A549 (cell line): ENCODE data around the gene RAPGEFL1. TPM values are rescaled to one million over a fixed set of nuclear protein-coding genes. Genes with fewer than 3 reads are reported as not detected.

Source experiments
- ATAC-seq, 2 experiments: fragments of 200-7000 bp in 1 of 2; fragments of >200 bp in 1 of 2; cut with Nextera tagmentation in 1 of 2; cut with Tn5 transposase in 1 of 2; 3 replicates each; pipeline versions ENCODE4 v1.8.0 to v1.9.1; 2018 to 2020; ENCODE audit warnings: mild to moderate bottlenecking in 1 of 2, moderate library complexity in 1 of 2
- CTCF ChIA-PET: fragments of 300-600 bp; sonication (Branson Sonifier 250); formaldehyde crosslinking; extraction: SDS; loops from one replicate; lab custom pipeline; 2021; ENCODE audit warnings: antibody characterized with exemption, inconsistent platforms; lab: Yijun Ruan, JAX
- POLR2A ChIA-PET: fragments of 350-600 bp; formaldehyde crosslinking; extraction: SDS; loops from one replicate; lab custom pipeline; 2021; ENCODE audit warnings: antibody characterized with exemption, inconsistent platforms; lab: Yijun Ruan, JAX
- DNase-seq, 2 experiments: peaks; one replicate each; pipeline versions ENCODE4 v3.0.0 to v3.0.0-alpha.2; 2011 to 2016; ENCODE audit warnings: low read depth in 1 of 2, low spot score in 1 of 2
- FAIRE-seq: peaks from 2 replicates; lab custom pipeline; 2011; peaks lifted over from hg19 to GRCh38; lab: Jason Lieb, UNC
- H3K27ac ChIP-seq, 2 experiments: fragments of >200 bp; sonication (Bioruptor Twin); formaldehyde crosslinking; 3 replicates each; pipeline ENCODE4 v1.5.1; 2016 to 2017
- H3K4me1 ChIP-seq: fragments of >200 bp; sonication (Bioruptor Twin); formaldehyde crosslinking; 3 replicates; pipeline ENCODE4 v1.6.1; 2016
- H3K4me2 ChIP-seq: fragments of >200 bp; sonication (Bioruptor Twin); formaldehyde crosslinking; 3 replicates; pipeline ENCODE4 v1.6.1; 2016
- H3K4me3 ChIP-seq: fragments of >200 bp; sonication (Bioruptor Twin); formaldehyde crosslinking; 3 replicates; pipeline ENCODE4 v1.5.1; 2016
- H3K9me3 ChIP-seq: fragments of >200 bp; sonication (Bioruptor Twin); formaldehyde crosslinking; 3 replicates; pipeline ENCODE4 v1.6.1; 2016
- CBX2 ChIP-seq: fragments of 200-600 bp; sonication (generic); IDR thresholded peaks from 2 replicates; pipeline ENCODE4 v1.6.1; 2016; ENCODE audit warnings: low read depth, mild to moderate bottlenecking, borderline replicate concordance
- CEBPB ChIP-seq, 2 experiments: fragments of >200 bp in 1 of 2; sonication (Bioruptor Twin) in 1 of 2; formaldehyde crosslinking in 1 of 2; IDR thresholded peaks; 2 replicates each; pipeline ENCODE4 v1.6.1; 2012 to 2016
- CHD2 ChIP-seq: fragments of 150-350 bp; IDR thresholded peaks from 2 replicates; pipeline ENCODE4 v1.6.1; 2014; ENCODE audit warnings: low read length; ENCODE audit not compliant: partially characterized antibody
- CTCF ChIP-seq: fragments of >200 bp; sonication (Bioruptor Twin); formaldehyde crosslinking; IDR thresholded peaks from 3 replicates; pipeline ENCODE4 v1.5.1; 2016
- EHMT2 ChIP-seq: fragments of 200-600 bp; sonication (generic); IDR thresholded peaks from 2 replicates; pipeline ENCODE4 v1.6.1; 2016; ENCODE audit warnings: antibody characterized with exemption, low read depth, mild to moderate bottlenecking, moderate library complexity
- ELK1 ChIP-seq: fragments of 150-350 bp; IDR thresholded peaks from 2 replicates; pipeline ENCODE4 v1.6.1; 2014; ENCODE audit warnings: low read depth, mild to moderate bottlenecking, low read length
- ESRRA ChIP-seq: fragments of 150-350 bp; IDR thresholded peaks from 2 replicates; pipeline ENCODE4 v1.6.1; 2014; ENCODE audit warnings: mild to moderate bottlenecking, low read length, borderline replicate concordance
- FOSB ChIP-seq: fragments of 250-450 bp; sonication (Bioruptor Pico); IDR thresholded peaks from 2 replicates; pipeline ENCODE4 v1.5.0; 2020; ENCODE audit warnings: mild to moderate bottlenecking, moderate library complexity
- FOXS1 ChIP-seq: fragments of 250-450 bp; sonication (Bioruptor Pico); IDR thresholded peaks from 2 replicates; pipeline ENCODE4 v1.5.0; 2020; ENCODE audit warnings: mild to moderate bottlenecking, moderate library complexity
- HDAC2 ChIP-seq: fragments of 200-600 bp; sonication (generic); IDR thresholded peaks from 2 replicates; pipeline ENCODE4 v1.6.1; 2016
- HOXA7 ChIP-seq: fragments of 250-450 bp; sonication (Bioruptor Pico); IDR thresholded peaks from 2 replicates; pipeline ENCODE4 v1.5.0; 2020; ENCODE audit warnings: mild to moderate bottlenecking, moderate library complexity
- HOXB5 ChIP-seq: fragments of 250-450 bp; sonication (Bioruptor Pico); IDR thresholded peaks from 2 replicates; pipeline ENCODE4 v1.5.0; 2020; ENCODE audit warnings: mild to moderate bottlenecking, moderate library complexity
- MAFK ChIP-seq: fragments of 450-650 bp; IDR thresholded peaks from 2 replicates; pipeline ENCODE4 v1.6.1; 2014; ENCODE audit not compliant: partially characterized antibody
- MAX ChIP-seq: IDR thresholded peaks from 2 replicates; pipeline ENCODE4 v1.6.1; 2012
- MAZ ChIP-seq: fragments of 150-350 bp; IDR thresholded peaks from 2 replicates; pipeline ENCODE4 v1.6.1; 2014; ENCODE audit warnings: antibody characterized with exemption, low read depth, low read length, borderline replicate concordance
- MYC ChIP-seq: IDR thresholded peaks from 2 replicates; pipeline ENCODE4 v1.6.1; 2012; ENCODE audit warnings: mild to moderate bottlenecking, inconsistent platforms, low read length, improper control_type of control experiment, borderline replicate concordance
- NFE2L2 ChIP-seq: fragments of 150-350 bp; conservative IDR thresholded peaks from 2 replicates; pipeline ENCODE4 v1.6.1; 2014; ENCODE audit warnings: low read length
- NR3C1 ChIP-seq: fragments of >200 bp; sonication (Bioruptor Twin); formaldehyde crosslinking; IDR thresholded peaks from 3 replicates; pipeline ENCODE4 v1.6.1; 2017
- POLR2A ChIP-seq: IDR thresholded peaks from 2 replicates; pipeline ENCODE4 v1.6.1; 2012; ENCODE audit warnings: mild to moderate bottlenecking, low read length
- RAD21 ChIP-seq, 2 experiments: fragments of >200 bp in 1 of 2; sonication (Bioruptor Twin) in 1 of 2; formaldehyde crosslinking in 1 of 2; IDR thresholded peaks in 1 of 2; conservative IDR thresholded peaks in 1 of 2; 2 replicates in 1 of 2; 3 replicates in 1 of 2; pipeline ENCODE4 v1.6.1; 2012 to 2018; ENCODE audit warnings: inconsistent platforms in 1 of 2
- RFX5 ChIP-seq: fragments of 450-650 bp; IDR thresholded peaks from 2 replicates; pipeline ENCODE4 v1.7.1; 2014; ENCODE audit warnings: antibody characterized with exemption, mild to moderate bottlenecking, moderate library complexity
- SREBF2 ChIP-seq: fragments of 450-650 bp; IDR thresholded peaks from 2 replicates; pipeline ENCODE4 v1.6.1; 2014; ENCODE audit warnings: mild to moderate bottlenecking, moderate library complexity
- TFCP2L1 ChIP-seq: fragments of 250-450 bp; sonication (Bioruptor Pico); IDR thresholded peaks from 2 replicates; pipeline ENCODE4 v1.5.0; 2021; ENCODE audit warnings: mild to moderate bottlenecking
- ZC3H11A ChIP-seq: fragments of 450-650 bp; IDR thresholded peaks from 2 replicates; pipeline ENCODE4 v1.6.1; 2014; ENCODE audit warnings: antibody characterized with exemption, mild to moderate bottlenecking
- ZFP36 ChIP-seq: fragments of 450-650 bp; IDR thresholded peaks from 2 replicates; pipeline ENCODE4 v1.6.1; 2014; ENCODE audit warnings: borderline replicate concordance; ENCODE audit not compliant: partially characterized antibody
- ZNF302 ChIP-seq: fragments of 250-450 bp; sonication (Bioruptor Pico); IDR thresholded peaks from 2 replicates; pipeline ENCODE4 v1.9.0; 2021; ENCODE audit warnings: inconsistent platforms, mild to moderate bottlenecking, moderate library complexity
- ZSCAN20 ChIP-seq: fragments of 250-450 bp; sonication (Bioruptor Pico); IDR thresholded peaks from 2 replicates; pipeline ENCODE4 v1.8.0; 2022; ENCODE audit warnings: mild to moderate bottlenecking, moderate library complexity
- WGBS: methylation state at CpG from one replicate; pipeline ENCODE4 v1.1.6; 2017; ENCODE audit errors: missing lambda C conversion rate; 5-methylcytosine and 5-hydroxymethylcytosine counted together
- polyA plus RNA-seq, 4 experiments: library from polyadenylated mRNA; depleted of rRNA in 3 of 4; stranded (reverse); fragments of >200 nt; fragmentation: RNase III in 1 of 4; extraction: RNeasy Plus Mini Kit Qiagen cat#74134 plus additional on column Dnase treatment in 1 of 4; gene quantifications; 2 replicates in 3 of 4; 3 replicates in 1 of 4; pipeline ENCODE4 v1.2.3, GENCODE V29; 2011 to 2017
- TF ChIP-seq, protein P1 (sequence below): IDR thresholded peaks from 2 replicates; pipeline ENCODE4 v1.6.1; 2012
- TF ChIP-seq, protein P2 (sequence below): fragments of 250-450 bp; sonication (Bioruptor Pico); IDR thresholded peaks from 2 replicates; pipeline ENCODE4 v1.5.0; 2021; ENCODE audit warnings: mild to moderate bottlenecking, moderate library complexity, borderline replicate concordance
- TF ChIP-seq, protein P3 (sequence below): IDR thresholded peaks from 2 replicates; pipeline ENCODE4 v1.6.1; 2012; ENCODE audit warnings: low read depth, borderline replicate concordance

Gene RAPGEFL1
- polyA plus RNA-seq, 2 of the 4 experiments (the other 2 are of a cell fraction), result 4.1 to 4.8 TPM

DNA sequence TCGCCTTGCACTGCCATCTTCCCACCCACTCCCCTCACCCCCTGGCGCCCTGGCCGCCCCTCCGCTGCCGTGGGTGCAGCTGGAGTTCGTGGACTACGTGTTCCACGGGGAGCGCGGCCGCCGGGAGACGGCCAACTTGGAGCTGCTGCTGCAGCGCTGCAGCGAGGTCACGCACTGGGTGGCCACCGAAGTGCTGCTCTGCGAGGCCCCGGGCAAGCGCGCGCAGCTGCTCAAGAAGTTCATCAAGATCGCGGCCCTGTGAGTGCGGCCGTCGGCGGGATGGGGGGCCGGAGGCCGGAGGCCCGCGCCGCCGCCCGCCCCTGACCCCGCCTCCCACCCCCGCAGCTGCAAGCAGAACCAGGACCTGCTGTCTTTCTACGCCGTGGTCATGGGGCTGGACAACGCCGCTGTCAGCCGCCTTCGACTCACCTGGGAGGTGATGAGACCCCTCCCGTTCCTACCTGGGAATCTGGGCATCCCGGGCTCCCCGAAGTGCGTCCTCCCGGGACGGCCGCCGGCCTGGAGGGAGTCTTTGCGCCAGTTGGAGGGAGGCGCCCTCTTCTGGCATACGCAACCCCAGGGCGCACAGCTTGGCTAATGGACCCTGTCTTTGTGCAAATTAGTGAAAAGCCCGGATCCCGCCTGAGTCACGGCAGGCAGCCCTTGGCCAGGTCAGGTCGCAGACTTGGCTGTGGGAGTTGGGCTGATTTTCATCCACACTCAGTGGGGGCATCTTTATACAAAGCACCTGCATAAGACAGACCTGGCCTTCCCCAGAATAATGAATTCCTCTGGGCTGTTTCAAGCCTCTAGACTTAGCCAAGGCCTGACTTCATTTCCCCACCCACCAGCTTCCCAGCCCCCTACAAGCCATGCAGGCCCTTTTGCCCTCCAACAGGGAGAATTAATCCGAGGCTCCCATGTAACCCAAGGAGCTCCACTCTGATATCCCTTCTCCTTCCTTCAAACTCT lies 14.3 kb downstream of the RAPGEFL1 start:
- ChIA-PET POLR2A (interaction anchor here (0.6 to 1.8 kb wide), 10 partner anchors 12 to 211 kb away, joined by 3 to 12 read pairs (median 4); partner anchors contain the start of genes CASC3, MED24, NR1D1 and PSMD3), CTCF (interaction anchor here (0.5 to 10.7 kb wide), 47 partner anchors 13 to 989 kb away, joined by 3 to 195 read pairs (median 5); partner anchors contain the start of genes CASC3, CSF3, PSMD3 and RAPGEFL1)
- FAIRE-seq (peak; percentile 68), DNase-seq (peak; percentile 86 to 96), ATAC-seq (peak; percentile 83 to 91)
- Histone ChIP-seq H3K9me3 (no peaks in the 10 kb centered on the region), H3K4me3 (peak overlapping the region; percentile 47), H3K4me2 (peak overlapping the region; percentile 84), H3K27ac (peak overlapping the region; percentile 50 to 70), H3K4me1 (peaks cover 17% of the 10 kb centered on the region)
- 8% methylated on average over 22 of the region's 60 CpGs for WGBS
- no peak for TF ChIP-seq TFCP2L1 (CRISPR knock-in tag)
- TF ChIP-seq CHD2, result no peak
- peak; percentile 74 to 77 for TF ChIP-seq RAD21 (conservative IDR thresholded peaks at IDR 0.05 in 1 of 2, IDR thresholded peaks at IDR 0.05 in 1 of 2)
- no peak for TF ChIP-seq ZSCAN20 (CRISPR knock-in tag)
- no peak for TF ChIP-seq EHMT2
- no peak for TF ChIP-seq CEBPB (IDR thresholded peaks at IDR 0.05)
- no peak for TF ChIP-seq ZNF302 (CRISPR knock-in tag)
- no peak for TF ChIP-seq FOSB (CRISPR knock-in tag)
- TF ChIP-seq RFX5, result no peak
- TF ChIP-seq, protein P1, sequence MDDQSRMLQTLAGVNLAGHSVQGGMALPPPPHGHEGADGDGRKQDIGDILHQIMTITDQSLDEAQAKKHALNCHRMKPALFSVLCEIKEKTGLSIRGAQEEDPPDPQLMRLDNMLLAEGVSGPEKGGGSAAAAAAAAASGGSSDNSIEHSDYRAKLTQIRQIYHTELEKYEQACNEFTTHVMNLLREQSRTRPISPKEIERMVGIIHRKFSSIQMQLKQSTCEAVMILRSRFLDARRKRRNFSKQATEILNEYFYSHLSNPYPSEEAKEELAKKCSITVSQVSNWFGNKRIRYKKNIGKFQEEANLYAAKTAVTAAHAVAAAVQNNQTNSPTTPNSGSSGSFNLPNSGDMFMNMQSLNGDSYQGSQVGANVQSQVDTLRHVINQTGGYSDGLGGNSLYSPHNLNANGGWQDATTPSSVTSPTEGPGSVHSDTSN, result no peak
- TF ChIP-seq SREBF2, result no peak
- TF ChIP-seq HDAC2, result no peak
- TF ChIP-seq FOXS1 (CRISPR knock-in tag), result no peak
- no peak for TF ChIP-seq NR3C1
- TF ChIP-seq NFE2L2, result no peak
- TF ChIP-seq MAFK, result no peak
- TF ChIP-seq POLR2A, result no peak; the same call in 1 of the 2 replicates
- peak; percentile 54; the same call in 1 of the 2 replicates for TF ChIP-seq MAX
- TF ChIP-seq MYC, result no peak
- TF ChIP-seq, protein P2, sequence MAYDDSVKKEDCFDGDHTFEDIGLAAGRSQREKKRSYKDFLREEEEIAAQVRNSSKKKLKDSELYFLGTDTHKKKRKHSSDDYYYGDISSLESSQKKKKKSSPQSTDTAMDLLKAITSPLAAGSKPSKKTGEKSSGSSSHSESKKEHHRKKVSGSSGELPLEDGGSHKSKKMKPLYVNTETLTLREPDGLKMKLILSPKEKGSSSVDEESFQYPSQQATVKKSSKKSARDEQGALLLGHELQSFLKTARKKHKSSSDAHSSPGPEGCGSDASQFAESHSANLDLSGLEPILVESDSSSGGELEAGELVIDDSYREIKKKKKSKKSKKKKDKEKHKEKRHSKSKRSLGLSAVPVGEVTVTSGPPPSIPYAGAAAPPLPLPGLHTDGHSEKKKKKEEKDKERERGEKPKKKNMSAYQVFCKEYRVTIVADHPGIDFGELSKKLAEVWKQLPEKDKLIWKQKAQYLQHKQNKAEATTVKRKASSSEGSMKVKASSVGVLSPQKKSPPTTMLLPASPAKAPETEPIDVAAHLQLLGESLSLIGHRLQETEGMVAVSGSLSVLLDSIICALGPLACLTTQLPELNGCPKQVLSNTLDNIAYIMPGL (CRISPR knock-in tag), result no peak
- TF ChIP-seq, protein P3, sequence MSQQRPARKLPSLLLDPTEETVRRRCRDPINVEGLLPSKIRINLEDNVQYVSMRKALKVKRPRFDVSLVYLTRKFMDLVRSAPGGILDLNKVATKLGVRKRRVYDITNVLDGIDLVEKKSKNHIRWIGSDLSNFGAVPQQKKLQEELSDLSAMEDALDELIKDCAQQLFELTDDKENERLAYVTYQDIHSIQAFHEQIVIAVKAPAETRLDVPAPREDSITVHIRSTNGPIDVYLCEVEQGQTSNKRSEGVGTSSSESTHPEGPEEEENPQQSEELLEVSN, result peak; percentile 23; the same call in 1 of the 2 replicates
- TF ChIP-seq MAZ, result no peak
- no peak for TF ChIP-seq CBX2
- TF ChIP-seq CTCF, result peak; percentile 95
- no peak for TF ChIP-seq ESRRA
- TF ChIP-seq HOXA7, result no peak
- TF ChIP-seq ELK1, result no peak
- TF ChIP-seq HOXB5 (CRISPR knock-in tag), result no peak
- TF ChIP-seq ZC3H11A, result no peak
- TF ChIP-seq ZFP36, result no peak
